Bronchial epithelial cell (primary cell): ENCODE measurements around the gene KIF21B. TPM values are rescaled to one million over a fixed set of nuclear protein-coding genes. Genes with fewer than 3 reads are reported as not detected.
"Not testable (repeated sequence)": the region's sequence is repeated elsewhere in the genome, so short reads cannot be mapped to it uniquely, and the experiment has no call there.

Source experiments
- DNase-seq: peaks from one replicate; pipeline ENCODE4 v3.0.0-alpha.2; 2010; ENCODE audit warnings: low read depth
- FAIRE-seq: peaks from 2 replicates; lab custom pipeline; 2011; peaks lifted over from hg19 to GRCh38; lab: Jason Lieb, UNC
- H3K27me3 ChIP-seq: 2 replicates; pipeline ENCODE4 v1.5.1; 2011; ENCODE audit warnings: low read length; ENCODE audit not compliant: control insufficient read depth, insufficient read depth
- H3K36me3 ChIP-seq: 2 replicates; pipeline ENCODE4 v1.5.1; 2011; ENCODE audit warnings: low read length; ENCODE audit not compliant: control insufficient read depth, insufficient read depth
- H3K4me3 ChIP-seq: 2 replicates; pipeline ENCODE4 v1.5.1; 2011; ENCODE audit warnings: mild to moderate bottlenecking, low read depth, low read length, control low read depth
- CTCF ChIP-seq: IDR thresholded peaks from 2 replicates; pipeline ENCODE4 v1.5.1; 2011; ENCODE audit warnings: mild to moderate bottlenecking, moderate library complexity, low read length, control low read depth, inconsistent platforms; ENCODE audit not compliant: insufficient read depth, severe bottlenecking
- total RNA-seq: library from RNA; depleted of rRNA; stranded (reverse); fragments of >200 nt; gene quantifications from 2 replicates; pipeline ENCODE4 v1.2.1, GENCODE V29; 2014

KIF21B gene
- total RNA-seq, 1 donor from 2014 or later, result 4.2 TPM

GRCh38 chr1:200949626-200950025 lies 73.9 kb downstream of the KIF21B start:
- DNase-seq (no peak), FAIRE-seq (no peak)
- TF ChIP-seq CTCF, result no peak
- Histone ChIP-seq H3K27me3 (no peaks in the 10 kb centered on the region), H3K4me3 (no peak overlapping the region), H3K36me3 (no peaks in the 10 kb centered on the region)

- Histone ChIP-seq H3K4me3 (no peak overlapping the region), H3K27me3 (no peaks in the 10 kb centered on the region), H3K36me3 (no peaks in the 10 kb centered on the region)
- FAIRE-seq (no peak), DNase-seq (no peak)
- TF ChIP-seq CTCF, result no peak
Observed at GRCh38 chr1:200947059-200947566, 76.4 kb downstream of the KIF21B start.

- Histone ChIP-seq H3K4me3 (no peak overlapping the region), H3K27me3 (no peaks in the 10 kb centered on the region), H3K36me3 (no peaks in the 10 kb centered on the region)
- no peak for TF ChIP-seq CTCF
- FAIRE-seq (no peak), DNase-seq (no peak)
Observed at GRCh38 chr1:200945111-200945510, 78.4 kb downstream of the KIF21B start.

GRCh38 chr1:200938955-200939354 lies 84.6 kb downstream of the KIF21B start:
- no peaks in the 10 kb centered on the region for H3K36me3 ChIP-seq
- no peak for DNase-seq
- no peak for FAIRE-seq
- H3K27me3 ChIP-seq, result no peaks in the 10 kb centered on the region
- TF ChIP-seq CTCF, result no peak
- no peak overlapping the region for H3K4me3 ChIP-seq

GRCh38 chr1:200935286-200935962 lies 88.1 kb downstream of the KIF21B start:
- DNase-seq, FAIRE-seq, H3K27me3 ChIP-seq, H3K36me3 ChIP-seq, H3K4me3 ChIP-seq: not testable (repeated sequence)

- no peaks in the 10 kb centered on the region for H3K36me3 ChIP-seq
- no peak for DNase-seq
- H3K4me3 ChIP-seq, result no peak overlapping the region
- no peaks in the 10 kb centered on the region for H3K27me3 ChIP-seq
- no peak for FAIRE-seq
- TF ChIP-seq CTCF, result no peak
Observed at GRCh38 chr1:200934676-200935245, 88.8 kb downstream of the KIF21B start.
